Endothelial cell (in vitro differentiated cells): ENCODE data around the gene TMEM184B. TPM values are rescaled to one million over a fixed set of nuclear protein-coding genes. Genes with fewer than 3 reads are reported as not detected.

Source experiments
- DNase-seq: peaks from one replicate; pipeline ENCODE4 v3.0.0; 2021; ENCODE audit warnings: low spot score
- H3K27ac Mint-ChIP-seq: one replicate; pipeline ENCODE4 v1.8.0; 2021; ENCODE audit warnings: mixed read lengths, inconsistent platforms; ENCODE audit not compliant: unreplicated experiment
- H3K27me3 Mint-ChIP-seq: one replicate; pipeline ENCODE4 v1.8.0; 2021; ENCODE audit warnings: mild to moderate bottlenecking, moderate library complexity, mixed read lengths, inconsistent platforms; ENCODE audit not compliant: unreplicated experiment
- H3K36me3 Mint-ChIP-seq: one replicate; pipeline ENCODE4 v1.8.0; 2021; ENCODE audit warnings: mild to moderate bottlenecking, low read depth, mixed read lengths, inconsistent platforms; ENCODE audit not compliant: unreplicated experiment
- H3K4me1 Mint-ChIP-seq: one replicate; pipeline ENCODE4 v1.8.0; 2021; ENCODE audit warnings: mild to moderate bottlenecking, mixed read lengths, inconsistent platforms; ENCODE audit not compliant: unreplicated experiment
- H3K4me3 Mint-ChIP-seq: one replicate; pipeline ENCODE4 v1.8.0; 2021; ENCODE audit warnings: mild to moderate bottlenecking, mixed read lengths, inconsistent platforms; ENCODE audit not compliant: unreplicated experiment
- H3K9me3 Mint-ChIP-seq: one replicate; pipeline ENCODE4 v1.8.0; 2021; ENCODE audit warnings: mixed read lengths, inconsistent platforms; ENCODE audit not compliant: unreplicated experiment
- total RNA-seq: library from RNA; stranded (reverse); fragmentation: NEBNext Ultra II Directional; extraction: Animal tissue kit (Norgen Biotek cat#: 25700); gene quantifications from one replicate; pipeline ENCODE4 v1.2.1, GENCODE V29; 2021; ENCODE audit not compliant: unreplicated experiment
- TF ChIP-seq, protein P1 (sequence below): fragments of 200-600 bp; sonication (generic); IDR thresholded peaks from one replicate; pipeline ENCODE4 v1.5.0; 2021; ENCODE audit warnings: antibody characterized with exemption; ENCODE audit not compliant: unreplicated experiment

The TMEM184B gene
- total RNA-seq, 1 donor from 2014 or later: 59.8 TPM

DNA sequence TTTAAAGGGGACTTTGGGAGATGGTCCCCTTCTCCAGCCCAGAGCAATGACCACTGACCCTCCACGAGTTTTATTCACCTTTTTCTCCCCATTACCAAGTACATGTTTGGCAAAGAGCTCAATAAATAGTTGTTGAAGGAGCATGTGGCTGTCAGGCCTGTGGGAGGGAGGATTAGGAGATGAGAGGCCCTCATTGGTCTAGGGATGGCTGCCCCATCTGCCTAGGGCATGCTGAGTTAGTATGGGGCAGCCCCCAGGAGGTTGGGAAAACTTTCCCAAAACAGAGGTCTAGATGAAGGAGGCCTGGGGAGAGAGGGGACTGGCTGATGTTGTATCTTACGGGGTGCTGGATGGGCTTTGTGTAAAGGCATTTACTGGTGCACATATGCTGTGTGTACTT is 60.4 kb downstream of the TMEM184B start:
- Mint-ChIP-seq H3K4me3 (no peak overlapping the region), H3K27ac (no peak overlapping the region), H3K36me3 (peaks cover 12% of the 10 kb centered on the region)

DNA sequence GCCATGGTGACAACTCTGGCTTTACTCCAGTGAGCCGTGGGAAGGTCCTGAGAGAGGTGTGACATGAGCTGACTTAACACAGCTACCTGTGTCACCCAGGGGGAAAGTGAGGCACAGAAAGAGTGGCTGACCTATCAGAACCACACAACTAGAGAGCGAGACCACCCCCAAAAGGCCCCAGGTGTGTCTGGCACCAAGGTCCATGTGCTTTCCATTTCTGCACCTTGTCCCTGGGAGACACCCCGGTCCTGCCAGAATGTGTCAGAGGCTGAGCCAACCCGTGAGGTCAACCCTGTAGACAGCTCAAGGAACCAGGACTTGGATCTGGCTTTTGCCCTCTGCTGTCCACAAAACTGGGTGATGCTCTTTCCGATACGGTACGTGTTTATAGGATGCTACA is 61.3 kb downstream of the TMEM184B start:
- peaks cover 2% of the 10 kb centered on the region for H3K4me1 Mint-ChIP-seq
- TF ChIP-seq, protein P1, sequence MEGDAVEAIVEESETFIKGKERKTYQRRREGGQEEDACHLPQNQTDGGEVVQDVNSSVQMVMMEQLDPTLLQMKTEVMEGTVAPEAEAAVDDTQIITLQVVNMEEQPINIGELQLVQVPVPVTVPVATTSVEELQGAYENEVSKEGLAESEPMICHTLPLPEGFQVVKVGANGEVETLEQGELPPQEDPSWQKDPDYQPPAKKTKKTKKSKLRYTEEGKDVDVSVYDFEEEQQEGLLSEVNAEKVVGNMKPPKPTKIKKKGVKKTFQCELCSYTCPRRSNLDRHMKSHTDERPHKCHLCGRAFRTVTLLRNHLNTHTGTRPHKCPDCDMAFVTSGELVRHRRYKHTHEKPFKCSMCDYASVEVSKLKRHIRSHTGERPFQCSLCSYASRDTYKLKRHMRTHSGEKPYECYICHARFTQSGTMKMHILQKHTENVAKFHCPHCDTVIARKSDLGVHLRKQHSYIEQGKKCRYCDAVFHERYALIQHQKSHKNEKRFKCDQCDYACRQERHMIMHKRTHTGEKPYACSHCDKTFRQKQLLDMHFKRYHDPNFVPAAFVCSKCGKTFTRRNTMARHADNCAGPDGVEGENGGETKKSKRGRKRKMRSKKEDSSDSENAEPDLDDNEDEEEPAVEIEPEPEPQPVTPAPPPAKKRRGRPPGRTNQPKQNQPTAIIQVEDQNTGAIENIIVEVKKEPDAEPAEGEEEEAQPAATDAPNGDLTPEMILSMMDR: no peak
- peaks cover 11% of the 10 kb centered on the region for H3K36me3 Mint-ChIP-seq
- H3K9me3 Mint-ChIP-seq: no peaks in the 10 kb centered on the region
- peaks cover 25% of the 10 kb centered on the region for H3K27me3 Mint-ChIP-seq
- DNase-seq: no peak
- no peak overlapping the region for H3K4me3 Mint-ChIP-seq
- H3K27ac Mint-ChIP-seq: no peak overlapping the region

More for the DNA sequence above, 60.4 kb downstream of the TMEM184B start:
- Mint-ChIP-seq H3K27me3 (peaks cover 25% of the 10 kb centered on the region), H3K4me1 (peaks cover 2% of the 10 kb centered on the region), H3K9me3 (no peaks in the 10 kb centered on the region)
- DNase-seq: no peak
- TF ChIP-seq, protein P1: no peak

DNA sequence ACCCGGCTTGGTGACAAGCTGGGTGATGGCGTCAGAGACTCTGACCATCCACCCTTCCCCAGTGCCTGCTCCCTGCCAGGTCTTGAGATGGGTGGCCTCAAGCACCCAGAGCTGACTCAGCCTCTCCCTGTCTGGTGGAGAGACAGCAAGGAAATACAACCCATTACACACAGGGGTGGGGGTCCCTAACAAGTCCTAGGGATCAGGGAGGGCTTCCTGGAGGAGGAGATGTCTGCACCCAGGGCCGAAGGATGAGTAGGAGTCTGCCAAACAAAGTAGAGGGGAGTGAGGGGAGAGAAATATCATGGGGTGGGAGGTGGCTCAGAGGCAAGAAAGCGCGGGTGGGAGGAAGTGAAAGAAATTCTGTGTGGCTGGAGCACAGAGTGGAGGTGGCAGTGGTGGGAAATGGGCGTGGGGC is 64.2 kb downstream of the TMEM184B start:
- peaks cover 17% of the 10 kb centered on the region for H3K27me3 Mint-ChIP-seq
- TF ChIP-seq, protein P1: no peak
- H3K27ac Mint-ChIP-seq: no peak overlapping the region
- H3K36me3 Mint-ChIP-seq: peaks cover 8% of the 10 kb centered on the region
- H3K9me3 Mint-ChIP-seq: no peaks in the 10 kb centered on the region
- H3K4me3 Mint-ChIP-seq: no peak overlapping the region
- peaks cover 15% of the 10 kb centered on the region for H3K4me1 Mint-ChIP-seq
- no peak for DNase-seq

DNA sequence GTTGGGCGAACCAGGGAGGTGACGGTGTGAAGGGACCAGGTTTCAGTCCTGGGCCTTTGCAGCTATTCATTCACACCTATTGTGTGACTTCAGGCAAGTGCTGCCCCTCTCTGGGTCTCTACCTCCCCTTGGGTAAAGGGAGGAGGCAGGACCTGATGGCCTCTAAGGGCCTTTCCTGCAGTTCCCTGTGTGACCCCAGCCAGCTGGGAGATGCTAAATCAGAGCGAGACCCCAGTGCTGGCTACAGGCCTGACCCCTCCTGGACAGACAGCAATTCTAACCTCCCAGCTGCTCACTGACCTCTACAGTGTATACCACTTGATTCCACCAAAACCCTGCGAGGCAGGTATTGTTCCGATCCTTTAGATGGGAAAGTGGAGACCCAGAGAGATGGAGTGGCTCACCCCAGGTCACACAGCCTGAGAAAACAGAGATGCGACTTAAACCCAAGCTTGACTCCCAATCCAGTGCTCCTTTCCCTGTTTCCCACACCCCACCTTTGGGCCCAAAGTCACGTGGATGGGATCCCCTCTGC is 64.8 kb downstream of the TMEM184B start:
- peaks cover 15% of the 10 kb centered on the region for H3K4me1 Mint-ChIP-seq
- no peak overlapping the region for H3K4me3 Mint-ChIP-seq
- H3K9me3 Mint-ChIP-seq: no peaks in the 10 kb centered on the region
- DNase-seq: no peak
- TF ChIP-seq, protein P1: no peak
- H3K27me3 Mint-ChIP-seq: peaks cover 12% of the 10 kb centered on the region
- H3K27ac Mint-ChIP-seq: no peak overlapping the region
- peaks cover 3% of the 10 kb centered on the region for H3K36me3 Mint-ChIP-seq

DNA sequence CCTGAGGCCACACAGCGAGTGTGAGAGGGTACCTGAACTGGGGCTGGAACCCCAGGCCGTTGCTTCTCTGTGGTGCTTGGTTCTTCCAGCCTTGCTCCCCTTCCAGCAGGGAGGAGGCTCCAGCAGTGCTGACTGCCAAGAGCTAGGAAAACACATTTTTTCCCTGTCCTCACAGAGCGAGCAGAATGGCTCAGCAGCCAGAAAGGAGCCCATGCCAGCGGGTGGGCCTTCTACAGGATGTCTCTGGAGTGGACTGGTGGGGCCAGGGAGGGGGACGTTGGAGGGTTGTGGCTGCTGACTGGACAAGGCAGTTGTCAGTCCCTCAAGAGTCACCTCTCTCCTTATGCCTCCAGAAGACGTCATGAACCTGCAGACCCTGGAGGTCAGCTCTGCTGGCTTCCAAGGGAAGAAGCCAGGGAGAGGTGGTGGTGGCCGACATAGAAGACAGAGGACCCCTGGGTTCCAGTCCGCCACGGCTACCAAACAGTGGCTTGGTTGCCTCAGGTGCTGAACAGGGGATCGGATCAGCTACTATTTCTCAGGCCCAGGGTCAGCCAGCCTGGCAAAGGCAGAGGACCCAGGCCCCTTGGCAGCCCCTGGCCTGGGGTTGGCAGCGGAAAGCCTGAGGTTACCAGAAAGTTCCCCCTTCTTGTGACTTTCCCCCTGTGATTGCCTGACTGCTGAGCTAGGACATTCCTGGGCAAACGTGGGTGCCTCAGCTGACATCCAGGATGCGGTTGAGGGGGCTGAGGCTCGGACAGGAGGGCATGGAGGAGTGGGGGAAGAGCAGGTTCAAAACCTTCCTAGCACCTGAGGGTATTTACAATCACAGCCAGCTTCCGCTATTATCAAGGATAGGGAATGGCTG is 67.3 kb downstream of the TMEM184B start:
- no peaks in the 10 kb centered on the region for H3K9me3 Mint-ChIP-seq
- peaks cover 17% of the 10 kb centered on the region for H3K27me3 Mint-ChIP-seq
- H3K4me3 Mint-ChIP-seq: peak overlapping the region; percentile 3
- no peak for DNase-seq
- TF ChIP-seq, protein P1: no peak
- peaks cover 25% of the 10 kb centered on the region for H3K4me1 Mint-ChIP-seq
- H3K36me3 Mint-ChIP-seq: peaks cover 3% of the 10 kb centered on the region
- H3K27ac Mint-ChIP-seq: no peak overlapping the region
